ENCODE measurements around the gene CPSF4L. TPM values are rescaled to one million over a fixed set of nuclear protein-coding genes. Genes with fewer than 3 reads are reported as not detected.

The CPSF4L gene
- total and polyA plus RNA-seq, 2 of the 13 experiments (the other 11 are each of a cell fraction or from before 2014, with no cell fraction given): 0.73 to 1.6 TPM

- peak in 1 of 2 experiments; percentile 31; a peak in 1 of 4 replicates for TF ChIP-seq ATF4 (CRISPR knock-in tag; IDR thresholded peaks at IDR 0.05)
- TF ChIP-seq ZNF503 (CRISPR knock-in tag; IDR thresholded peaks at IDR 0.05): no peak
- peak; percentile 56; the same call in 1 of the 2 replicates for TF ChIP-seq ZGPAT (CRISPR knock-in tag; IDR thresholded peaks at IDR 0.05)
- peak; percentile 33; the same call in 1 of the 2 replicates for TF ChIP-seq SP5 (CRISPR knock-in tag; IDR thresholded peaks at IDR 0.05; ENCODE audit: borderline replicate concordance, low read depth)
- TF ChIP-seq REL (CRISPR knock-in tag; conservative IDR thresholded peaks at IDR 0.05): no peak
- peak; percentile 80 for TF ChIP-seq GATAD2A (CRISPR knock-in tag; IDR thresholded peaks at IDR 0.05)
- no peak; the same call in 1 of the 2 replicates for TF ChIP-seq POLR2AphosphoS5 (IDR thresholded peaks at IDR 0.05; ENCODE audit: low read depth, low read length)
- no peak for TF ChIP-seq ZFP82 (CRISPR knock-in tag; IDR thresholded peaks at IDR 0.05; ENCODE audit: borderline replicate concordance)
- peak; percentile 69 for TF ChIP-seq RARA (CRISPR knock-in tag; IDR thresholded peaks at IDR 0.05)
- peak; percentile 33; the same call in 1 of the 2 replicates for TF ChIP-seq MIER3 (CRISPR knock-in tag; IDR thresholded peaks at IDR 0.05; ENCODE audit: borderline replicate concordance)
- peak; percentile 41; the same call in 1 of the 2 replicates for TF ChIP-seq HDAC2 (CRISPR knock-in tag; IDR thresholded peaks at IDR 0.05)
- TF ChIP-seq ZNF644 (CRISPR knock-in tag; IDR thresholded peaks at IDR 0.05; ENCODE audit: low read depth): peak; percentile 76; the same call in 1 of the 2 replicates
- no peak for TF ChIP-seq THAP9 (CRISPR knock-in tag; IDR thresholded peaks at IDR 0.05; ENCODE audit: borderline replicate concordance)
- peak; percentile 30; the same call in 1 of the 2 replicates for TF ChIP-seq ZNF564 (CRISPR knock-in tag; IDR thresholded peaks at IDR 0.05)
- 0 out of 2 replicates have a peak, but pooled peaks have one; percentile 14 for TF ChIP-seq HNF1B (CRISPR knock-in tag; IDR thresholded peaks at IDR 0.05)
- peak; percentile 38; the same call in 1 of the 2 replicates for TF ChIP-seq HHEX (CRISPR knock-in tag; IDR thresholded peaks at IDR 0.05)
- TF ChIP-seq IRF2 (CRISPR knock-in tag; IDR thresholded peaks at IDR 0.05): 0 out of 2 replicates have a peak, but pooled peaks have one; percentile 22
- TF ChIP-seq, protein P1, sequence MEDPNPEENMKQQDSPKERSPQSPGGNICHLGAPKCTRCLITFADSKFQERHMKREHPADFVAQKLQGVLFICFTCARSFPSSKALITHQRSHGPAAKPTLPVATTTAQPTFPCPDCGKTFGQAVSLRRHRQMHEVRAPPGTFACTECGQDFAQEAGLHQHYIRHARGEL (CRISPR knock-in tag; IDR thresholded peaks at IDR 0.05): no peak
- TF ChIP-seq RBM22 (optimal IDR thresholded peaks at IDR 0.05; ENCODE audit: low read length): peak; percentile 25
- peak; percentile 99 for TF ChIP-seq ZKSCAN8 (CRISPR knock-in tag; IDR thresholded peaks at IDR 0.05; ENCODE audit: borderline replicate concordance)
- no peak for TF ChIP-seq ZC3H4 (CRISPR knock-in tag; IDR thresholded peaks at IDR 0.05; ENCODE audit: borderline replicate concordance)
- peak; percentile 55; the same call in 1 of the 2 replicates for TF ChIP-seq ISL2 (CRISPR knock-in tag; IDR thresholded peaks at IDR 0.05)
Observed at GRCh38 chr17:73205459-73205961, 56.2 kb downstream of the CPSF4L start (continued).

Measured in HepG2 (cell line).